ENCODE measurements around the gene BPTF. TPM values are rescaled to one million over a fixed set of nuclear protein-coding genes. Genes with fewer than 3 reads are reported as not detected.

The BPTF gene
- total and polyA plus RNA-seq, 2 of the 13 experiments (the other 11 are each of a cell fraction or from before 2014, with no cell fraction given), result 43.5 to 66.1 TPM

- TF ChIP-seq, protein P1, sequence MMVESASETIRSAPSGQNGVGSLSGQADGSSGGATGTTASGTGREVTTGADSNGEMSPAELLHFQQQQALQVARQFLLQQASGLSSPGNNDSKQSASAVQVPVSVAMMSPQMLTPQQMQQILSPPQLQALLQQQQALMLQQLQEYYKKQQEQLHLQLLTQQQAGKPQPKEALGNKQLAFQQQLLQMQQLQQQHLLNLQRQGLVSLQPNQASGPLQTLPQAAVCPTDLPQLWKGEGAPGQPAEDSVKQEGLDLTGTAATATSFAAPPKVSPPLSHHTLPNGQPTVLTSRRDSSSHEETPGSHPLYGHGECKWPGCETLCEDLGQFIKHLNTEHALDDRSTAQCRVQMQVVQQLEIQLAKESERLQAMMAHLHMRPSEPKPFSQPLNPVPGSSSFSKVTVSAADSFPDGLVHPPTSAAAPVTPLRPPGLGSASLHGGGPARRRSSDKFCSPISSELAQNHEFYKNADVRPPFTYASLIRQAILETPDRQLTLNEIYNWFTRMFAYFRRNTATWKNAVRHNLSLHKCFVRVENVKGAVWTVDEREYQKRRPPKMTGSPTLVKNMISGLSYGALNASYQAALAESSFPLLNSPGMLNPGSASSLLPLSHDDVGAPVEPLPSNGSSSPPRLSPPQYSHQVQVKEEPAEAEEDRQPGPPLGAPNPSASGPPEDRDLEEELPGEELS (CRISPR knock-in tag; IDR thresholded peaks at IDR 0.05), result peak; percentile 81; the same call in 1 of the 2 replicates
- TF ChIP-seq YY1 (IDR thresholded peaks at IDR 0.05; ENCODE audit: insufficient read depth, insufficient replicate concordance, low read depth, low read length), result peak; percentile 39
- TF ChIP-seq FOXC1 (CRISPR knock-in tag; IDR thresholded peaks at IDR 0.05; ENCODE audit: borderline replicate concordance), result no peak
- TF ChIP-seq KMT2A (CRISPR knock-in tag; IDR thresholded peaks at IDR 0.05), result peak; percentile 75
- TF ChIP-seq ETS1 (CRISPR knock-in tag; IDR thresholded peaks at IDR 0.05), result no peak
- peak; percentile 83 for TF ChIP-seq NCOA2 (CRISPR knock-in tag; IDR thresholded peaks at IDR 0.05)
- no peak for TF ChIP-seq ZNF460 (CRISPR knock-in tag; IDR thresholded peaks at IDR 0.05; ENCODE audit: borderline replicate concordance)
- no peak for TF ChIP-seq U2AF1 (optimal IDR thresholded peaks at IDR 0.05; ENCODE audit: low read depth, low read length)
- 0 out of 2 replicates have a peak, but pooled peaks have one; percentile 76 for TF ChIP-seq DNMT3B (CRISPR knock-in tag; conservative IDR thresholded peaks at IDR 0.05)
- no peak for TF ChIP-seq ZNF83 (CRISPR knock-in tag; IDR thresholded peaks at IDR 0.05; ENCODE audit: borderline replicate concordance)
- no peak for TF ChIP-seq GRHL1 (CRISPR knock-in tag; conservative IDR thresholded peaks at IDR 0.05)
- TF ChIP-seq ZMYM2 (CRISPR knock-in tag; IDR thresholded peaks at IDR 0.05), result no peak; the same call in 1 of the 2 replicates
- no peak for TF ChIP-seq BRCA1 (CRISPR knock-in tag; IDR thresholded peaks at IDR 0.05)
- TF ChIP-seq ZFP1 (CRISPR knock-in tag; IDR thresholded peaks at IDR 0.05), result peak; percentile 85
- no peak; the same call in 1 of the 2 replicates for TF ChIP-seq ZBTB3 (CRISPR knock-in tag; IDR thresholded peaks at IDR 0.05; ENCODE audit: borderline replicate concordance, low read depth)
- TF ChIP-seq ZNF296 (CRISPR knock-in tag; conservative IDR thresholded peaks at IDR 0.05), result no peak
- no peak for TF ChIP-seq SKI (IDR thresholded peaks at IDR 0.05; ENCODE audit: partially characterized antibody)
- TF ChIP-seq ZFX (CRISPR knock-in tag; IDR thresholded peaks at IDR 0.05; ENCODE audit: low read depth), result peak; percentile 63
- TF ChIP-seq ASH2L (IDR thresholded peaks at IDR 0.05; ENCODE audit: insufficient read length, low read depth, low read length), result no peak
- no peak for TF ChIP-seq ATF3 (CRISPR knock-in tag; IDR thresholded peaks at IDR 0.05)
- 0 out of 2 replicates have a peak, but pooled peaks have one; percentile 24 for TF ChIP-seq ZNF451 (CRISPR knock-in tag; IDR thresholded peaks at IDR 0.05)
- peak; percentile 72 for TF ChIP-seq BHLHE40 (IDR thresholded peaks at IDR 0.05; ENCODE audit: low read length)
- peak; percentile 74 for TF ChIP-seq ZNF12 (CRISPR knock-in tag; IDR thresholded peaks at IDR 0.05)
- no peak for TF ChIP-seq ZKSCAN5 (CRISPR knock-in tag; IDR thresholded peaks at IDR 0.05)
- no peak for TF ChIP-seq ZNF780A (CRISPR knock-in tag; IDR thresholded peaks at IDR 0.05)
- no peak for TF ChIP-seq SIN3B (IDR thresholded peaks at IDR 0.05; ENCODE audit: low read length)
- no peak for TF ChIP-seq ZNF180 (CRISPR knock-in tag; IDR thresholded peaks at IDR 0.05; ENCODE audit: borderline replicate concordance, low read depth)
Observed at GRCh38 chr17:68029512-68030215, 204.4 kb downstream of the BPTF start (continued).

All from HepG2 (cell line).